GM10266 (cell line): ENCODE measurements around the gene SYNDIG1.

Experiments
- DNase-seq: peaks from one replicate; pipeline ENCODE4 v3.0.0; 2012; ENCODE audit errors: extremely low spot score
- TF ChIP-seq, protein P1 (sequence below): IDR thresholded peaks from 2 replicates; pipeline ENCODE4 v1.5.1; 2012; ENCODE audit warnings: mild to moderate bottlenecking, low read depth; ENCODE audit not compliant: control insufficient read depth, insufficient read depth; ENCODE audit errors: missing control alignments

Gene SYNDIG1

DNA sequence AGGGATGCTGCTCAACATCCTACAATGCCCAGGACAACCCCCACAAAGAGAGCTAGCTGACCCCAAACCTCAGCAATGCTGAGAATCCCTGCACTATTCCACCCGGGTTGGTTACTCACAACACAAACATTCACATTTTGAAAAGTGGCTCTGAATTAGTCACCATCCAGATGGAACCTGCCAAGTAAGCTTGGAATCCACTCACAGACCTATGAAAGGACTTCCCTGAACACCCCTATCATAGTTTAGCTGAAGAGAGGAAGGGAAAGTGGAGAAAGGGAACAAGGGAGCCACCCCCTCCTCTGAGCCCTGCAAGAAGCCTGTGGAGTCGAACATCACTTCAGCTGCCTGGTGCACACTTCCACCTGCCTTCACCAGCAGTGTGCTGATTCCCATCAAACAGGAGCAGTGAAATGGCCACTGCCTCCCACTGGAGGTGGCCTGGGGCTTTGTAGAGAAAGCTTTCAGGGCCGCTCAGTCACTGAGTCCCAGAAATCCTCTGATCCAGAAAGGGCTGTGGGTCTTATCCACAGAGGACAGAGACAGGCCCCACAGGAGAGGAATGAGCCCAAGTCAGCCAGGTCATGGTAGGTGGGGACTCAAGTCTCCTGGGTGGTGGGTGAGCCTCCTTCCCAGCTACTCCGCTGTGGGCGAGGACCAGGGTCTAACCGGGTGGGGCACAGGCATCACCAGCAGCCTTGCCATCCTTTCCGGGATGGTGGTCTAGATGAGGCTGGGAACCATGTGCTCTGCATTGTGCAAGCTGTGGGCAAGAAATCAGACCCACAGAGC, 203.7 kb downstream of the SYNDIG1 start:
- no peak for DNase-seq
- TF ChIP-seq, protein P1, sequence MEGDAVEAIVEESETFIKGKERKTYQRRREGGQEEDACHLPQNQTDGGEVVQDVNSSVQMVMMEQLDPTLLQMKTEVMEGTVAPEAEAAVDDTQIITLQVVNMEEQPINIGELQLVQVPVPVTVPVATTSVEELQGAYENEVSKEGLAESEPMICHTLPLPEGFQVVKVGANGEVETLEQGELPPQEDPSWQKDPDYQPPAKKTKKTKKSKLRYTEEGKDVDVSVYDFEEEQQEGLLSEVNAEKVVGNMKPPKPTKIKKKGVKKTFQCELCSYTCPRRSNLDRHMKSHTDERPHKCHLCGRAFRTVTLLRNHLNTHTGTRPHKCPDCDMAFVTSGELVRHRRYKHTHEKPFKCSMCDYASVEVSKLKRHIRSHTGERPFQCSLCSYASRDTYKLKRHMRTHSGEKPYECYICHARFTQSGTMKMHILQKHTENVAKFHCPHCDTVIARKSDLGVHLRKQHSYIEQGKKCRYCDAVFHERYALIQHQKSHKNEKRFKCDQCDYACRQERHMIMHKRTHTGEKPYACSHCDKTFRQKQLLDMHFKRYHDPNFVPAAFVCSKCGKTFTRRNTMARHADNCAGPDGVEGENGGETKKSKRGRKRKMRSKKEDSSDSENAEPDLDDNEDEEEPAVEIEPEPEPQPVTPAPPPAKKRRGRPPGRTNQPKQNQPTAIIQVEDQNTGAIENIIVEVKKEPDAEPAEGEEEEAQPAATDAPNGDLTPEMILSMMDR, result no peak

DNA sequence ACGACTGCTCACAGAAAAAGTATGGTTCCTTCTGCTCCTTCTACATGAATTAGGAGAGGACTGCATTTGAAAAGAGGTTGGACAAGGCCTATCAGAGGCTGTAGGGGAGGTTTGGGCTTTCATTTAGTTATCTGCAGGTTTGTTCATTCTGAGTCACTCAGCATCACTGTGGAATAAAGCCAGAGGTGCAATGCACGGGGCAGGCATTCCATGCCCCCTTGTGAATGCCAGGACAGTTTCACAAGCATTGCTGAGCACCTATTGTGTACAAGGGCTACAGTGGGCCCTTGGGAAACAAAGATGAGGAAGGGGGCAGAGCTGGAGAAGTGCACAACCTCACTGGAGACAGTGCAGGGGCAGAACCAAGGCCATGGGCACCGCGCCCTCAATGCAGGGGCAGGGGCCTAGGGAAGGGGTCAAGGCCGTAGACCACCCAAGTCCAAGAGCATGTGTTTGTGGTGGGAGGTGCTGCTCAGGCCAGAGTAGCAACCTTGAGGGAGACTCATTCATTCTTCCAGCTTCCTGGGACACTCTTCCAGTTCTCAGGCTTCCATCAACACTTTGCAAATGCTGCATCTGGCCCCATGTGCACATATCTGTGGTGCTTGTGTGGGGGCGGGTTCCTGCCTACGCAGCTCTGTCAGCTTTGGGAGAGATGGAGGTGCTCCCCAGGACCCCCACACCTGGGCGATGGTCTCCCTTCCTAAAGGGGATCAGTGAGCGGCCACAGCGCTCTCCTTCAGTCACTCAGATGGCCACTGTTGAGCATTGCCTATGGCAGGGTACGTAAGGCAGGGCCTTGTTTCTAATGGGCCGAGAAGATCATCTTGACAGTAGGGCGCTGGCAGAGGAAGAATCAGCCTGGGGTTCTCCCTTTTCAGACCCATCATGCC, 204.5 kb downstream of the SYNDIG1 start:
- TF ChIP-seq, protein P1, result no peak
- no peak for DNase-seq

DNA sequence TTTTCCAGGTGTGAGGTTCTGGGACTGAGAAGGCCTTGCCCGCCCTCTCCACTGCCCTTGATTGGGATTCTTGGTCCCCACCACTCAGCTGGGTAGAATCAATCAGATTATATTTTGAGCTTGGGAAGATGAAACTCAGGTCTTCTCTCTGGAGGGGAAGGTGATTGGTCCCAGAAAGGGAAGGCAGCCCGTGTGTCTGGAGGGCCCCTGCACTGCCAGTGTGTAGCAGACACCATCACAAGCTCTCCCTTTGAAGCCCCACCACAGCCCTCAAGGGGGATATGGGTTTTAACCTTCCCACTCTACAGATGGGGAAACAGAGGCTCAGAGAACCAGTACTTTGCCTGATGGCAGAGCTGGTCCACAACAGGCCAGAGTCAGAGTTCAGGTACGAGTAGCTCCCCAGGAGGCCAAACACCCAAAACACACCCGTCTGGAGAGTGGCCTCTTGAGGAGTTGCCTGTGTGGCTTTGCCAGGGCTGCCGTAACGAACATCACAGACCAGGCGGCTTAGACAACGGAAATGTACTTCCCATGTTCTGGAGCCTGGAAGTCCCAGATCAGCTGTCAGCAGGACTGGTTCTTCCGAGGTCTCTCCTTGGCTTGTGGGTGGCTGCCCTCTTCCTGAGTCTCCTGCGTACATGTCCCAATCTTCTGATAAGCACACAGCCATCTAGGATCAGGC, 205.6 kb downstream of the SYNDIG1 start:
- TF ChIP-seq, protein P1, result no peak
- no peak for DNase-seq

DNA sequence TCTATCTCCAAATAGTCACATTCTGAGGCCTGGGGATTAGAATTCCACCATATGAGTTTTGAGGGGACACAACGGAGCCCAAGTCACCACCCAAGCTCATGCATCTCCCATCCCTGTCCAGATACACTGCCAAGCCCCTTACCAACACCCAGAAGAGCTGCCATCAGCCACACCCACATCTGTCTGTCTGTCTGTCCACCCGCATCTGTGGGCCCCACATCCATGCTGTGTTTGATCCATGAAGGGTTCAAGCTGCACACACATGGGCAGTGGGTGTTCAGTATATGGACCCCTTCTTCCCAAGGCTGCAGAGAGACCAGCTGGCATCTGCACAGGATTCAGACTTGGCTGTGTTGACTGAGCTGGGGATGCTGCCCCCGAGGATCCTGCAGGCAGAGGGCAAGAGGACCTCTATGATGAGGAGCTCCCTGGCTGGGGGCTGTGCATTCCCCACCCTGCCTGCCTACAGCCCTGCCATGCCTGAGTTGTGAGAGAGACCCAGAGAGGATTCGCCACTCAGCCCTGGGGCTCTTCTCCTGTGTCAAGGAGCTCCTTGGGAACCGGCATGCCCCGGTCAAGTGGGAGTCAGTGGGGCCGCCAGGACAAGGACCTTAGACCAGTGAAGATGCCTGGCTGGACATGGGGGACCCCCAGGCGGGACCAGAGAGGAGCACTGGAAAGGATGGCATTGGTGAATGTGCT, 206.4 kb downstream of the SYNDIG1 start:
- DNase-seq, result no peak
- TF ChIP-seq, protein P1, result no peak

DNA sequence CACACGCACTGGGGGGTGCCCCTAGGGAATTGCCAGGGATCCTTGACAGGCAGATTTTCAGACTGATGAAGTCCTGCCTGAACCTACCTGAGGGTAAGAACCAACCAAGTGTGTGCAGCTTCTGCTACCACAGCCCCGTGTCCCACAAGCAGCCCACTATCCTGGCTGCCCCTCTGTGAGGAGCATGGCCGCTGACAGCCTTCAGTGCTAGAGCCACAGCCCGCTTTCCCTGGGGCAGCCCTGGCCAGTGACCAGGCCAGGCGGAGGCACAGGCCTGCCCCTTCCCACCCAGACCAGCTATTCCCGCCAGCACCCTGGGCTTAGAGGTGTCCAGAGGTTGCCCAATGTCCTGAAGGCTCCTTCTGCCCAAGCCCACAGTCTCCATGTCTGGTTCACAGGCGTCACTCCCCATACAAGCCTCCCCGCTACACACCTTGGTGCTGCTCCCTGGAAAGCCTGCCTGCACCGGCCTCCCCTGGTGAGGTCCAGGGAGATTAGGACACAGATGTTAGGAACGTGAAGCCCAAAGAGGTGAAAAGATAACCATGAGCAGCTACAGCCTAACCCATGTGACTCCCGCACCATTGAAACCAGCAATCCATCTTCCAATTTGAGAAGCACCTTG, 207.0 kb downstream of the SYNDIG1 start:
- TF ChIP-seq, protein P1, result no peak
- DNase-seq, result no peak

DNA sequence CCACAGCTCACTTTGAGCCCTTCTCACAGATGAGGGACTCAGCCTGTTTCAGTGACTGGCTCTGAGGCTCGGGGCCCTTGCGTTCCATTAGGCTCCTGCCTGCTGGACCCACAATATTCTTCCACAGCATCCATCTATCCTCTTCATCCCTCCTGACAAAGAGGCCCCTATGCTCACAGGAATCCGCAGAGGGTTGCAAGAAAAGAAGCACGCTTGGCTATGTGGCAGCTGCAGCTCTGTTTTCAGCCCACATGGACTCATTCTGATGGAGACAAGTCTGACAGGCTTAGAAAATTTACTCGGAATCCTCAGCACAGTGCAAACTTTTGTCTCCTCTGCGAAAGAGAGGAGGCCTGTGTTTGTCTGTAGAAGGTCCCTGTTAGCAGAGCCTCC, 207.5 kb downstream of the SYNDIG1 start:
- TF ChIP-seq, protein P1, result no peak

More for the DNA sequence above, 207.5 kb downstream of the SYNDIG1 start:
- DNase-seq, result no peak
